ENCODE results near the gene GNG2.
A peak's percentile ranks its signal among the peaks of the same experiment; 100 is the strongest.

The GNG2 gene

GRCh38 chr14:51938137-51938536 is 77.7 kb downstream of the GNG2 start:
- no peak for DNase-seq (ENCODE audit: extremely low read depth in 1 of 2, low read depth in 1 of 2)

DNA sequence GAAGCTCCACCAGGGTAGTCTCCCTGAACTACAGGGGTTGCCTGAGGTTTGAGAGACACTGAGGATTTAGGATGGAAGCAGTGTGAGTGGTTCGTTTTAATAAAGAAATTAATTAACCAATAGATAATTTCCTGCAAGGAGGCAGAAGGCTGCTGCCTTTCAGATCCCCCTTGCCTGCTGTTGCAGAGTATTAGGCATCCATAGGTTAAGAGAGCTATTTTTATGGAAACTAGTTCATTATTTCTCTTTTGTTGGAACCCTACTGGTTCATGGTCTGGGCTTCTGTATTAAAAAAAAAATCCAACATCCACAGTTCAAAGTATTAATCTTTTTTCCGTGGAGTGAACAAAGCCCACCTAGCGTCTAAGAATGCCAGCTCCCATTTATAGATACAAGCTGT is 78.4 kb downstream of the GNG2 start:
- no peak for DNase-seq (ENCODE audit: extremely low read depth in 1 of 2, low read depth in 1 of 2)

GRCh38 chr14:51939226-51939625 is 78.8 kb downstream of the GNG2 start:
- DNase-seq (ENCODE audit: extremely low read depth in 1 of 2, low read depth in 1 of 2) = no peak

DNA sequence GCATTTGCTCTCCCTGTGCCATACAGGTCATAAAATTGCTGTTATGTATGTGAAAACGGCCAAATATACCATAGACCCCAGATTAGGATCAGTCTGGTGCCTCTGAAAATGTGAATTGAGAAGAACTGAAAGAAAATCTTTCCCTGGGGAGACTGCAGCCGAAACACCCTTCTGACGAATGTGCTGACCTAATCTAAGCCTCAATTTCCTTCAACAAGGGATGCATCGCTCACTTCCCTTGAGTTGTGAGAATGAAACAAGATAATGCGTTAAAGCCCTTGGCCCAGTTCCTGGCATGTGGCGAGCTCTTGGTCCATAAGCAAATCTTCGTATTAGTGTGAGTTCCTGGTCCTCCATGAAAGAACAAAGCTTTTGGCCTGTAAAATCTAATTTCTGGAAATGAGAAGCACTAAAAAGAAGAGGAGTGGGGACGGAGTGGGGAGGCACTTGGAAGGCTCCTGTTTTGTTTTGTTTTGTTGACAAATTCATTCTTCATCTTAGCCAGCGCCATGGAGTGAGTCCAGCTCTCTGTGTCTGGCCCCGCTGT is 79.4 kb downstream of the GNG2 start:
- DNase-seq (ENCODE audit: extremely low read depth in 1 of 2, low read depth in 1 of 2) = no peak

DNA sequence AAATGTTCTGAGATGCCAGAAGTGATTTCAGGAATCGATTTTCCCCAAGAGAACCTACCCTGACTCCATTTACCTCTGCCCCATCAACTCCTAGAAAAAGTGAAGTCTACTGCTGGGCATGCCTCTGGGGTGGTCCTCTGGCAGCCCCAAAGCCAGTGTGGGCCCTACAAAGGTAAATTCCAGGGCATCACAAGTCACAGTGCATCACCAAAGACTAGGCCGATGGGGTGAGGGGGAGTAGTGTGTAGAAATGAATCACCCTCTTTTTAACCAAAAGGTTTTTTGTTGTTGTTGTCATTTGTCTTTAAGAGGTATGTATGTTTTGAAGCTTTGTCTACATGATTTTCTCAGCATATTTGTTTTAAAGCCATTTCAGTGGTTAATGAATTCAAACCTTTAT is 82.6 kb downstream of the GNG2 start:
- no peak for DNase-seq (ENCODE audit: extremely low read depth in 1 of 2, low read depth in 1 of 2)

DNA sequence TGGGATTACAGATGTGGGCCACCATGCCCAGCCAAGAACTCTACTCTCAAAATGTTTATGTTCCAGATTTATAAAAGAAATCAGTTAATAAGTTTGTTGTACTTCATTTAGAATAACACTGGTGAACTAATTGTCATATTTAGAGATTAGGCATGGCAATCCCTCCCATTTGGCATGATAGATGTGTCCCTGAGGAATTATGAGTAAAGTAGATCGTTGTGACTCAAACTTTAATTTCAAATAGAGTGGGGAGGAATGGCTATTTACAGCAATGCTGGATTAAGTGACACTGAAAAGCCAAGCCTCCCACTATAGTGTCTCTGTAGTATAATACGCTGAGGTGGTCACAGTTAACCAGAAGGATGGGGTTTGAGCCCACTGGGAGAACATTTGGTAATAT is 89.6 kb downstream of the GNG2 start:
- DNase-seq (ENCODE audit: extremely low read depth in 1 of 2, low read depth in 1 of 2) = no peak

DNA sequence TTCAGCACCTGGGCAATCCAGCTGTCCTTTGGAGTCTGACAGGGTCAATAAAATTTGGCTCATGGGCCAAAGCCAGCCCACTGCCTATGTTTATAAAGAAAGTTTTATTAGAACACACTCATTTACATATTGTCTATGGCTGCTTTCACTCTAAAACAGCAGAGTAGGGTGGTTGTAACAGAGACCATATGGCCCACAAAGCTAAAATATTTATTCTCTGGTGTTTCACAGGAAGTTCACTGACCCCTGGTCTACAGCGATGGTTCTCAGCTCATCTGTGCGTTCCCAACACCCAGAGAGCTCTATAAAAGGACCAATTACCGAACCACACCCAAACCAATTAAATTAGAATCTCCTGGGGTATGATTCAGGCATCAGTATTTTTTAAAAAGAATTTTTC is 91.2 kb downstream of the GNG2 start:
- no peak for DNase-seq (ENCODE audit: extremely low read depth in 1 of 2, low read depth in 1 of 2)

GRCh38 chr14:51954031-51954430 is 93.6 kb downstream of the GNG2 start:
- DNase-seq (ENCODE audit: extremely low read depth in 1 of 2, low read depth in 1 of 2) = no peak

GRCh38 chr14:51954657-51955056 is 94.2 kb downstream of the GNG2 start:
- no peak for DNase-seq (ENCODE audit: extremely low read depth in 1 of 2, low read depth in 1 of 2)

DNA sequence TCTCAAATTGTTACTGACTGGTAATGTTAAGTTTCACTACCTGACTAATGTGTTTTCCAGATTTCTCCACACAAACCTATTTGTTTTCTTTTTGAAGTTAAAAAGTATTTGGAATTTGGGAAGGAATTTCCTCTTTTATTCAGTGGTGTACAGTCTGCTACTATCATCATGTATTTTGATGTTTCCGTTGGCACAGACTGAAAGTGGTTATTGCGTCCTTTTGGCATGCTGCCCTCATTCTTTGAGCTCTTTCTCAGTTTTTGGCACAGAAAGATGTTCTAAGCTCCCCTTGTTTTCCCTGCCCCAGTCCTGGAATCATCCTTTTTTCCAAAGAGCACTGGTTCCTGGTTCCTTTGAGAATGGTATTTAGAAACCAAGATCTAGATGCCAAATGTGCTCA is 97.5 kb downstream of the GNG2 start:
- DNase-seq (ENCODE audit: extremely low read depth in 1 of 2, low read depth in 1 of 2) = no peak

DNA sequence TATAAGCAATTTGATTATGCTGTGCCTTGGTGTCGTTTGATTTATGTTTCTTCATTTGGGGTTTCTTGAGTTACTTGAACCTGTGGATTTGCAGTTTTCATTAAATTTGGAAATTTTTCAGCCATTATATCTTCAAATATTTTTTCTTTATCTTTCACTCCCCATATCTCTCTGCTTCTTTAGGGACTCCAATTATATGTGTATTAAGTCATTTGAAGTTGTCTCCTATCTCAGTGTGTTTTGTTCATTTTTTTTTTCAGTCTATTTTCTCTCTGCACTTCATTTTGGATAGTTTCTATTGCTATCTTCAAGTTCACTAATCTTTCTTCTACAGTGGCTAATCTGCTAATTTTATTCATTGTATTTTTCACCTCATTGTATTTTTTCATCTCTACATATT is 99.5 kb downstream of the GNG2 start:
- DNase-seq (ENCODE audit: extremely low read depth in 1 of 2, low read depth in 1 of 2) = no peak

GRCh38 chr14:51960866-51961265 is 100.5 kb downstream of the GNG2 start:
- no peak for DNase-seq (ENCODE audit: extremely low read depth in 1 of 2, low read depth in 1 of 2)

GRCh38 chr14:51962711-51963110 is 102.3 kb downstream of the GNG2 start:
- DNase-seq (ENCODE audit: extremely low read depth in 1 of 2, low read depth in 1 of 2) = no peak

DNA sequence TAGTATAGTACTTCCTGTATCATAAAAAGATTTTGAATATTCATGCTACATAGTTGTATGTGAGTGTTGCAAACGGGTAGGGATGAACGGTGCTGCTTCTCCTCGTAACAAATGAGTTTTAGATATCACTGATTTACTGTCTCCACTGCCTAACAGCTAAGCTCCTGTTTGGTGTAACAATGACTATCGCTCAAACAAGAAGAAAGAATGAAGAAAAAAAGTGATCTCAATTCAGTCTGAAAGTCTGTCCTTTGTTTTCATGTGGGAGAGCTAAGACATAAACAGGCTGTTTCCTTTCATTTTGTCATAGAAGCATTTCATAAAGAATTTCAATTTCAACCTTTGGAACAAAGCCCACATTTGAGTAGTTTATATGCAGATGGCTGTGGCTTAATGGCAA is 102.9 kb downstream of the GNG2 start:
- DNase-seq (ENCODE audit: extremely low read depth in 1 of 2, low read depth in 1 of 2) = no peak

- no peak for DNase-seq (ENCODE audit: extremely low read depth in 1 of 2, low read depth in 1 of 2)
These were observed 107.1 kb downstream of the GNG2 start for GRCh38 chr14:51967521-51967920.

GRCh38 chr14:51969852-51970540 is 109.6 kb downstream of the GNG2 start:
- DNase-seq (ENCODE audit: extremely low read depth in 1 of 2, low read depth in 1 of 2) = no peak

DNA sequence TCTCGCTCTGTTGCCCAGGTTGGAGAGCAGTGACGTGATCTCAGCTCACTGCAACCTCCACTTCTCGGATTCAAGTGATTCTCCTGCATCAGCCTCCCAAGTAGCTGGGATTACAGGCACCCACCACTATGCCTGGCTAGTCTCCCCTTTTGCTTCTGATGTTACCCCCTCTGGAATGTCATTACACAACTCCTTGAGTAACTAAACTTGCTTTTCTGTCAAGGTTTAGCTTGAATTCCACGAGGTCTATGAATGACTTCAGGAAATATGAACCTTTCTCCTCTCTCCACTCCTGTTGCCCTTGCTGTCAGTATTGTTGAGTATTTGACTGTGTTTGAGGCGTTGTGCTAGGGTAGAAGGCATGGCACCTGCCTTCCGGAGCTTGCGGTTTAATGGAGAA is 112.2 kb downstream of the GNG2 start:
- no peak for DNase-seq (ENCODE audit: extremely low read depth in 1 of 2, low read depth in 1 of 2)

DNA sequence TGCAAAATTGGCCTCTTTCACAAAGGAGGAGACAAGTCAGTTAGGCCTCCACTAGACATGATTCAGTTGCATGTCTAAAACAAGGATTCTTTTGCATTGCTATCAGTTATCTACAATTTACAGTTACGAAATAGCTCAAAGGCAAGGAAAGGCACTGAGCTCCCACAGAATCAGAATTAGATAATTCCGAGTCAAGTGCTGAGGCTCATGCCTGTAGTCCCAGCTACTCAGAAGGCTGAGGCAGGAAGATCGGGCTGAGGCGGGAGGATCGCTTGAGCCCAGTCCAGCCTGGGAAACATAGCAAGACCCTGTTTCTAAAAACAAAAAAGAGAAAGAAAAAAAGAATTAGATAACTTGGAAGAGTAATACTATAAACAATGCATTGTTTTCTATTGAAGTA is 116.7 kb downstream of the GNG2 start:
- DNase-seq (ENCODE audit: extremely low read depth in 1 of 2, low read depth in 1 of 2) = no peak

- DNase-seq (ENCODE audit: extremely low read depth in 1 of 2, low read depth in 1 of 2) = no peak
These were observed 118.3 kb downstream of the GNG2 start for GRCh38 chr14:51978681-51979085.

DNA sequence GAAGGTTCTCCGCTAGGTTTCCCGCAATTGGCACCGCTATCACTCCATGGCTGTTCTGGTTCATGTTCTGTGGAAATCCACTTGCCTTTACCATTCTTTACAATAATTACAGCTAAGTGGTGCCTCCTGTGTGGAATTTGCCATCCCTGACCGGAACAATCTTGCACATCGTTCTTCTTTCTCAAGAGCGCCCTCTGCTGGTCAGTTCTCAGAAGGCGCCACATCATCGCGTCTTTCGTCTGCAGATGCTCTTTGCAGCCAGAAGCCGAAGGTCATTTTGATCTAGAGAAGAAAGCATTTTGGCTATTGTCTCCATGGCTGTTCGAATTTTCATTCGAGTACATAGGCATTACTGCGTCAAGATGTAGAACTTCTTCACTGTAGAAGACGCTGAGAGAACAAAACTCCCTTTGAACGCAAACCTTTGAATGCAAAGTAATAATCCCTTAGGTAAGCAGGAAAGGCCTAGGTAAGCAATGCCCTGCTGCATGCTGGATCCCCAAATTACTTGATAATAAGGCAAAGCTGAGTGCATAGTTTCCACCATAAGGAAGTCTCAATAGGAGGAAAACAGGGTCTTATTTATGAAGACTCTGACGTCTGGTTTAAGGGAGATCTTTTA is 118.8 kb downstream of the GNG2 start:
- DNase-seq (ENCODE audit: extremely low read depth in 1 of 2, low read depth in 1 of 2) = peak; percentile 47 to 63

DNA sequence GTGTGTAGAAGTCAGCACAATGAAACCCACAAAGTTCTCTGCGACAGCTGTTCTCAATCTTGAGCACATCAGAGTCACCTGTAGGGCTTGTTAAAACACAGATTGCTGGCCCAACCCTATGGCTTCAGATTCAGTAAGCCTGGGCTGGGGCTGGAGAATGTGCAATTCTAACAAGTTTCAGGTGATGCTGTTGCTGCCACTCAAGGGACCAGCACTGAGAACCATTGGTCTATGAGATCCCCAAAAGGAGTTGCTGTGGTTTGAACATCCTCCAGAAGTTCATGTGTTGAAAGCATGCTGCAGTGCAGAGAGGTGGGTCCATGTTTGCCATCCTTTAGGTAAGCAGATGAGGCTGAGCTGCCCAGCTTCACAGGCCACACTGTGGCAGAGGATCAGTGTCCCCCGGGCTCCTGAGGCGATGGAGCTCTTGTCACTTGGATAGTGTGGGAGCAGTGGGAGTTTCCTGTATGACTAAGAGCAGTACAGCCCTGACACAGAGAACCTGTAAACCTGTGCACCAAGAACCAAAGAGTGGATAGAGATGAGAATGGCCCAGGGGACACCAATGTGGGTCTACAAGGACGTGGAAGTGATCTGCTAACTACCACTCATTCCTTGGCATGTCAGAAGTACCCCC is 120.9 kb downstream of the GNG2 start:
- DNase-seq (ENCODE audit: extremely low read depth in 1 of 2, low read depth in 1 of 2) = no peak

GRCh38 chr14:51988221-51988620 is 127.8 kb downstream of the GNG2 start:
- no peak for DNase-seq (ENCODE audit: extremely low read depth in 1 of 2, low read depth in 1 of 2)
